Peyer's patch (tissue), 4 donors: ENCODE results near the gene PTPRC. TPM values are rescaled to one million over a fixed set of nuclear protein-coding genes. Genes with fewer than 3 reads are reported as not detected.
A peak's percentile ranks its signal among the peaks of the same experiment; 100 is the strongest.

Source experiments
- DNase-seq, 3 donors: peaks; one replicate each; pipeline ENCODE4 v3.0.0-alpha.2; 2017 to 2019
- H3K27ac ChIP-seq, 4 donors: fragments of 200-600 bp; sonication (generic); one replicate each; pipeline ENCODE4 v1.5.1; 2016 to 2019
- H3K27me3 ChIP-seq, 2 donors: fragments of 200-600 bp; sonication (generic); one replicate each; pipeline ENCODE4 v1.5.1; 2019
- H3K36me3 ChIP-seq, 3 donors: fragments of 200-600 bp; sonication (generic); one replicate each; pipeline ENCODE4 v1.5.1; 2016 to 2019
- H3K4me1 ChIP-seq, 4 donors: fragments of 200-600 bp; sonication (generic); one replicate each; pipeline ENCODE4 v1.5.1; 2016 to 2019
- H3K4me3 ChIP-seq, 4 donors: fragments of 200-600 bp; sonication (generic); 1 replicate in 3 of 4; 2 replicates in 1 of 4; pipeline ENCODE4 v1.5.1; 2016 to 2019; ENCODE audit warnings: mild to moderate bottlenecking in 1 of 4
- H3K9me3 ChIP-seq, 4 donors: fragments of 200-600 bp; sonication (generic); one replicate each; pipeline ENCODE4 v1.5.1; 2016 to 2019; ENCODE audit warnings: mild to moderate bottlenecking in 1 of 4
- POLR2A ChIP-seq, 2 donors: fragments of 450-650 bp; IDR thresholded peaks; one replicate each; pipeline ENCODE4 v1.5.1; 2017; ENCODE audit warnings: antibody characterized with exemption in 2 of 2, mild to moderate bottlenecking in 2 of 2, moderate library complexity in 2 of 2
- total RNA-seq, 4 donors: library from RNA; depleted of rRNA; stranded (reverse); fragments of >200 nt; gene quantifications; one replicate each; pipeline ENCODE4 v1.1.0, GENCODE V29; 2016
- TF ChIP-seq, protein P1 (sequence below), 6 experiments: fragments of 450-650 bp in 4 of 6; fragments of 200-600 bp in 2 of 6; sonication (generic) in 1 of 6; IDR thresholded peaks; one replicate each; pipeline ENCODE4 v1.5.1; 2017 to 2019; ENCODE audit warnings: antibody characterized with exemption in 6 of 6, mild to moderate bottlenecking in 3 of 6, moderate library complexity in 1 of 6

PTPRC gene, protein sequence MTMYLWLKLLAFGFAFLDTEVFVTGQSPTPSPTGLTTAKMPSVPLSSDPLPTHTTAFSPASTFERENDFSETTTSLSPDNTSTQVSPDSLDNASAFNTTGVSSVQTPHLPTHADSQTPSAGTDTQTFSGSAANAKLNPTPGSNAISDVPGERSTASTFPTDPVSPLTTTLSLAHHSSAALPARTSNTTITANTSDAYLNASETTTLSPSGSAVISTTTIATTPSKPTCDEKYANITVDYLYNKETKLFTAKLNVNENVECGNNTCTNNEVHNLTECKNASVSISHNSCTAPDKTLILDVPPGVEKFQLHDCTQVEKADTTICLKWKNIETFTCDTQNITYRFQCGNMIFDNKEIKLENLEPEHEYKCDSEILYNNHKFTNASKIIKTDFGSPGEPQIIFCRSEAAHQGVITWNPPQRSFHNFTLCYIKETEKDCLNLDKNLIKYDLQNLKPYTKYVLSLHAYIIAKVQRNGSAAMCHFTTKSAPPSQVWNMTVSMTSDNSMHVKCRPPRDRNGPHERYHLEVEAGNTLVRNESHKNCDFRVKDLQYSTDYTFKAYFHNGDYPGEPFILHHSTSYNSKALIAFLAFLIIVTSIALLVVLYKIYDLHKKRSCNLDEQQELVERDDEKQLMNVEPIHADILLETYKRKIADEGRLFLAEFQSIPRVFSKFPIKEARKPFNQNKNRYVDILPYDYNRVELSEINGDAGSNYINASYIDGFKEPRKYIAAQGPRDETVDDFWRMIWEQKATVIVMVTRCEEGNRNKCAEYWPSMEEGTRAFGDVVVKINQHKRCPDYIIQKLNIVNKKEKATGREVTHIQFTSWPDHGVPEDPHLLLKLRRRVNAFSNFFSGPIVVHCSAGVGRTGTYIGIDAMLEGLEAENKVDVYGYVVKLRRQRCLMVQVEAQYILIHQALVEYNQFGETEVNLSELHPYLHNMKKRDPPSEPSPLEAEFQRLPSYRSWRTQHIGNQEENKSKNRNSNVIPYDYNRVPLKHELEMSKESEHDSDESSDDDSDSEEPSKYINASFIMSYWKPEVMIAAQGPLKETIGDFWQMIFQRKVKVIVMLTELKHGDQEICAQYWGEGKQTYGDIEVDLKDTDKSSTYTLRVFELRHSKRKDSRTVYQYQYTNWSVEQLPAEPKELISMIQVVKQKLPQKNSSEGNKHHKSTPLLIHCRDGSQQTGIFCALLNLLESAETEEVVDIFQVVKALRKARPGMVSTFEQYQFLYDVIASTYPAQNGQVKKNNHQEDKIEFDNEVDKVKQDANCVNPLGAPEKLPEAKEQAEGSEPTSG (N-terminal part only)
- total RNA-seq, result 100 to 1,000 TPM in 1 of 4 donors, 10 to 100 TPM in 3; 13.3 to 127 (median 22.1) TPM

DNA sequence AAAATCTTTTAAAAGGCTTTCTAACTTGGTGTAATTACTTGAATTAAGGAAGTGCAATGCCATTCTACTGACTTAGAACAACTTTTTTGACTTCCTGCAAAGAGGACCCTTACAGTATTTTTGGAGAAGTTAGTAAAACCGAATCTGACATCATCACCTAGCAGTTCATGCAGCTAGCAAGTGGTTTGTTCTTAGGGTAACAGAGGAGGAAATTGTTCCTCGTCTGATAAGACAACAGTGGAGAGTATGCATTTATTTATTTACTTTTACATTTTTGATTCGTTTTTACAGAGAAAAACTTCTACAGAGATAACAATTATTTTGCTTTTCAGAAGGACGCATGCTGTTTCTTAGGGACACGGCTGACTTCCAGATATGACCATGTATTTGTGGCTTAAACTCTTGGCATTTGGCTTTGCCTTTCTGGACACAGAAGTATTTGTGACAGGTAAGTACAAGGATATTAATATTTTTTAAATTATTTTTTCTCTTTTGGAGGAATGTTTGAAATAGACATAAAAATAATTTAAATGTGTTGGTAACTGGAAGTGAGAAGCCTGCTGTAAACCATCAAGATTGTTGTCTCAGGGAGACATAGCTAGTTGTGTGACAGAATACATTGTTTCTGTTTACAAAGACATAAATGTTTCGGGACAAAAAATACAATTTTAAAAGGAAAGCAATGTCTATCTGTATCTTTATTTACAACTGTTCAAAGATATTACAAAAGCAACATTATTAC, at the start of gene PTPRC:
TSS of gene PTPRC (plus strand) at position 147 of the 742 bp plus-strand sequence. CDS start at position 376, 229 bp downstream.
- peak in 1 of 3 donors; percentile 17 for DNase-seq
- peak within 1 kb of the TSS; percentile 68 to 81 (median 74) for H3K27ac ChIP-seq
- no peaks in the 10 kb centered on the region for H3K27me3 ChIP-seq
- peak within 1 kb of the TSS; percentile 37 to 41 (median 40) for H3K4me3 ChIP-seq
- peaks cover 0 to 3% (median 0%) of the 10 kb centered on the region in 4 donors for H3K4me1 ChIP-seq
- no peaks in the 10 kb centered on the region for H3K36me3 ChIP-seq
- TF ChIP-seq, protein P1, sequence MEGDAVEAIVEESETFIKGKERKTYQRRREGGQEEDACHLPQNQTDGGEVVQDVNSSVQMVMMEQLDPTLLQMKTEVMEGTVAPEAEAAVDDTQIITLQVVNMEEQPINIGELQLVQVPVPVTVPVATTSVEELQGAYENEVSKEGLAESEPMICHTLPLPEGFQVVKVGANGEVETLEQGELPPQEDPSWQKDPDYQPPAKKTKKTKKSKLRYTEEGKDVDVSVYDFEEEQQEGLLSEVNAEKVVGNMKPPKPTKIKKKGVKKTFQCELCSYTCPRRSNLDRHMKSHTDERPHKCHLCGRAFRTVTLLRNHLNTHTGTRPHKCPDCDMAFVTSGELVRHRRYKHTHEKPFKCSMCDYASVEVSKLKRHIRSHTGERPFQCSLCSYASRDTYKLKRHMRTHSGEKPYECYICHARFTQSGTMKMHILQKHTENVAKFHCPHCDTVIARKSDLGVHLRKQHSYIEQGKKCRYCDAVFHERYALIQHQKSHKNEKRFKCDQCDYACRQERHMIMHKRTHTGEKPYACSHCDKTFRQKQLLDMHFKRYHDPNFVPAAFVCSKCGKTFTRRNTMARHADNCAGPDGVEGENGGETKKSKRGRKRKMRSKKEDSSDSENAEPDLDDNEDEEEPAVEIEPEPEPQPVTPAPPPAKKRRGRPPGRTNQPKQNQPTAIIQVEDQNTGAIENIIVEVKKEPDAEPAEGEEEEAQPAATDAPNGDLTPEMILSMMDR (IDR thresholded peaks at IDR 0.05), result no peak
- TF ChIP-seq POLR2A (IDR thresholded peaks at IDR 0.05), result peak; percentile 48 to 61
- H3K9me3 ChIP-seq, result no peaks in the 10 kb centered on the region

DNA sequence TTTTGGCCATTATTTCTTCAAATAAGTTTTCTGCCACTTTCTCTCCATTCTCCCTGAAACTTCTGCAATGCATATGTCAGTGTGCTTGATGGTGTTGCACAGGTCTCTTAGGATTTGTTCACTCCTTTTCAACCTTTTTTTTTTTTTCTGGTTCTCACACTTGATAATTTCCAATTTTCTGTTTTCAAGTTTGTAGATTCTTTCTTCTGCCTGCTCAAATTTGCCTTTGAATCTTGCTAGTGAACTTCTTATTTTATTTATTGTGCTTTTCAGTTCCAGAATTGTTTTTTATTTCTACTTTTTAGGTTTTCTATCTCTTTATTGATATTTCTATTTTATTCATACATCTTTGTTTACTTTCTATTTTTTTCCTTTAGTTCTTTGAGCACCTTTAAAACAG, 48.4 kb upstream of the PTPRC start:
- H3K4me1 ChIP-seq, result no peaks in the 10 kb centered on the region
- H3K9me3 ChIP-seq, result no peaks in the 10 kb centered on the region
- no peaks in the 10 kb centered on the region for H3K36me3 ChIP-seq
- TF ChIP-seq, protein P1 (IDR thresholded peaks at IDR 0.05), result no peak
- no peak for TF ChIP-seq POLR2A (IDR thresholded peaks at IDR 0.05)
- H3K4me3 ChIP-seq, result no peak overlapping the region
- no peaks in the 10 kb centered on the region for H3K27me3 ChIP-seq
- no peak overlapping the region for H3K27ac ChIP-seq
- DNase-seq, result no peak

DNA sequence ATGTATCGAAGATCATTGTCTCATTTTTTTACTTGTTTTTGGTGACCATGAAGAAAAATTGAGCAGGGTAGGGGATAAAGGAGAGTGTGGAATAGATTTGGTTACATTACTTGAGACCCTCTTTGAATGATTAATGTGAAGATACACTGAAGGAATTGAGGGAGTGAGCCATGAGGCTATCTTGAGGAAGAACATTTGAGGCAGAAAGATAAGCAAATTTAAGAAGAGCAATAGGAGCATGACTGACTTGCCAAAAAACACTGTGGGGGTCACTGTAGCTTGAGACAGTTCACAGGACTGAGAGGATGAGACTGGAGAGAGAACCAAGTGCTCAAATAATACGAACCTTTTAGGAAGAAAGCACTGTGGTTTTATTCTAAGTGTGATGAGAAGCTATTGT, 43.1 kb upstream of the PTPRC start:
- Histone ChIP-seq H3K4me3 (no peak overlapping the region), H3K27ac (no peak overlapping the region), H3K27me3 (no peaks in the 10 kb centered on the region), H3K9me3 (no peaks in the 10 kb centered on the region), H3K36me3 (no peaks in the 10 kb centered on the region), H3K4me1 (peaks cover 0 to 7% (median 3%) of the 10 kb centered on the region in 4 donors)
- no peak for TF ChIP-seq POLR2A (IDR thresholded peaks at IDR 0.05)
- TF ChIP-seq, protein P1 (IDR thresholded peaks at IDR 0.05), result no peak
- DNase-seq, result no peak

DNA sequence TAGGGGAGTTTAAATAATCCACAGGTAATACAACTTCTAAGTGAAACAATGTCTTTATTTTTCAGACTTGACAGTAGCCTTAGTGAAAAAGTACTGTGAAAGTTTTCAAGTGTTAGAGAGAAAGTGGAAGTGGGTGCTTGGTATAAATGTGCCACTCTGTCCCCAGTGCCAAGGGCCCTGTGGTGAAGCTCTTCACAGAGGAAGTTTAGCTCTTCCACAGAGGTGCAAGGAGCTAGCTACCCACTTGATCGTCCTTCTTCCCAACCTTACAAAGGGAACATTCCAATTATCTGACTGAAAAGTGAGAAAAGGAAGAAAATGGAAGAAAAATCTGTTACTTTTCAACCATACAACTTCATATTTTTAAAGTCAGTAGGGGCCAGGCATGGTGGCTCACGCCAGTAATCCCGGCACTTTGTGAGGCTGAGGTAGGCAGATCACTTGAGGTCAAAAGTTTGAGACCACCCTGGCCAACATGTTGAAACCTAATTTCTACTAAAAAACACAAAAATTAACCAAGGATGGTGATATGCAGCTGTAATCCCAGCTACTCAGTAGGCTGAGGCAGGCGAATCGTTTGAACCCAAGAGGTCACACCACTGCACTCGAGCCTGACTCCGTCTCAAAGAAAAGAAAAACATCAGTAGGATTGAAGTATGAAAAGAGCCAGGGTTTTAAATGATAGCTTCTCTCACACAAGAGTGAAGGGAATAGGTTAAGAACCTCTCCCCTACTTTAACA, 41.0 kb upstream of the PTPRC start:
- Histone ChIP-seq H3K9me3 (no peaks in the 10 kb centered on the region), H3K4me3 (peak overlapping the region in 2 of 4 donors; percentile 6 to 9), H3K4me1 (peaks cover 0 to 7% (median 3%) of the 10 kb centered on the region in 4 donors), H3K36me3 (no peaks in the 10 kb centered on the region), H3K27ac (peak overlapping the region in 2 of 4 donors; percentile 72), H3K27me3 (no peaks in the 10 kb centered on the region)
- no peak for TF ChIP-seq POLR2A (IDR thresholded peaks at IDR 0.05)
- TF ChIP-seq, protein P1 (IDR thresholded peaks at IDR 0.05), result no peak
- DNase-seq, result peak in 2 of 3 donors; percentile 53 to 60
